ENCODE results near the gene ALKBH2. TPM values are rescaled to one million over a fixed set of nuclear protein-coding genes. Genes with fewer than 3 reads are reported as not detected.
"Not testable (repeated sequence)": the region's sequence is repeated elsewhere in the genome, so short reads cannot be mapped to it uniquely, and the experiment has no call there.

ALKBH2 gene
- total RNA-seq, 6 donors from 2014 or later: 1.9 to 16.4 (median 12.4) TPM

- ATAC-seq (ENCODE audit: low FRiP score in 2 of 2) (no peak), DNase-seq (no peak)
- no peaks in the 10 kb centered on the region for H3K27me3 ChIP-seq
- no peak overlapping the region for H3K4me3 ChIP-seq
- WGBS, 2 donors: 87% methylated on average over 6 of the region's 6 CpGs
- H3K4me1 ChIP-seq: peaks cover 0 to 9% (median 7%) of the 10 kb centered on the region in 4 donors
- no peaks in the 10 kb centered on the region for H3K9me3 ChIP-seq
- peaks cover 0 to 40% (median 15%) of the 10 kb centered on the region in 4 donors for H3K36me3 ChIP-seq
- H3K27ac ChIP-seq: no peak overlapping the region
- TF ChIP-seq POLR2A (IDR thresholded peaks at IDR 0.05) (no peak), POLR2AphosphoS5 (IDR thresholded peaks at IDR 0.05) (no peak), EP300 (IDR thresholded peaks at IDR 0.05) (no peak)
- TF ChIP-seq, protein P1, sequence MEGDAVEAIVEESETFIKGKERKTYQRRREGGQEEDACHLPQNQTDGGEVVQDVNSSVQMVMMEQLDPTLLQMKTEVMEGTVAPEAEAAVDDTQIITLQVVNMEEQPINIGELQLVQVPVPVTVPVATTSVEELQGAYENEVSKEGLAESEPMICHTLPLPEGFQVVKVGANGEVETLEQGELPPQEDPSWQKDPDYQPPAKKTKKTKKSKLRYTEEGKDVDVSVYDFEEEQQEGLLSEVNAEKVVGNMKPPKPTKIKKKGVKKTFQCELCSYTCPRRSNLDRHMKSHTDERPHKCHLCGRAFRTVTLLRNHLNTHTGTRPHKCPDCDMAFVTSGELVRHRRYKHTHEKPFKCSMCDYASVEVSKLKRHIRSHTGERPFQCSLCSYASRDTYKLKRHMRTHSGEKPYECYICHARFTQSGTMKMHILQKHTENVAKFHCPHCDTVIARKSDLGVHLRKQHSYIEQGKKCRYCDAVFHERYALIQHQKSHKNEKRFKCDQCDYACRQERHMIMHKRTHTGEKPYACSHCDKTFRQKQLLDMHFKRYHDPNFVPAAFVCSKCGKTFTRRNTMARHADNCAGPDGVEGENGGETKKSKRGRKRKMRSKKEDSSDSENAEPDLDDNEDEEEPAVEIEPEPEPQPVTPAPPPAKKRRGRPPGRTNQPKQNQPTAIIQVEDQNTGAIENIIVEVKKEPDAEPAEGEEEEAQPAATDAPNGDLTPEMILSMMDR (IDR thresholded peaks at IDR 0.05): no peak
Observed at GRCh38 chr12:109058773-109059172, 34.5 kb downstream of the ALKBH2 start.

DNA sequence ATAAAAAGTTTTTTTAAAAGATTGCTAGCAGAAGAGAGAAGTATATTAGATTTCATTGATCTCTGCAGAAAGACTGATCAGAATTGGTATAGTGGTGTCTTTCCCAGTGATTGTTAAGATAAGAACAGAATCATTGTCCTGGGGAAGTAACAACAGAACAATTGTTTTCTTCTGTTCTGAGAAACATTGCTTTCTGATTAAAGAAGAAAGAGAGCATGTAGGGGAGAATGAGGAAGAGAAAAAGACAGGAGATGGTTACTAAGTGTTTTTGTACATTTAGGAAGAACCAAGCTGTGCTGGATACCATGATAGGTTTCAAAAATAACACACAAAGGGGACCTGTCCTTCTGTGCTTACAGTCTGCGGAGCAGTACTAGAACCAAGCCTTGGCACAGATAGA is 35.9 kb downstream of the ALKBH2 start:
- no peak for ATAC-seq (ENCODE audit: low FRiP score in 2 of 2)
- 100% methylated on average over 1 of the region's 1 CpG for WGBS, 2 donors
- Histone ChIP-seq H3K27me3 (no peaks in the 10 kb centered on the region), H3K9me3 (no peaks in the 10 kb centered on the region), H3K36me3 (peaks cover 0 to 30% (median 12%) of the 10 kb centered on the region in 4 donors), H3K4me1 (peaks cover 4 to 16% (median 13%) of the 10 kb centered on the region in 4 donors), H3K4me3 (no peak overlapping the region), H3K27ac (no peak overlapping the region)
- TF ChIP-seq EP300 (IDR thresholded peaks at IDR 0.05) (no peak), POLR2AphosphoS5 (IDR thresholded peaks at IDR 0.05) (no peak), POLR2A (IDR thresholded peaks at IDR 0.05) (no peak)
- TF ChIP-seq, protein P1 (IDR thresholded peaks at IDR 0.05): no peak
- no peak for DNase-seq

DNA sequence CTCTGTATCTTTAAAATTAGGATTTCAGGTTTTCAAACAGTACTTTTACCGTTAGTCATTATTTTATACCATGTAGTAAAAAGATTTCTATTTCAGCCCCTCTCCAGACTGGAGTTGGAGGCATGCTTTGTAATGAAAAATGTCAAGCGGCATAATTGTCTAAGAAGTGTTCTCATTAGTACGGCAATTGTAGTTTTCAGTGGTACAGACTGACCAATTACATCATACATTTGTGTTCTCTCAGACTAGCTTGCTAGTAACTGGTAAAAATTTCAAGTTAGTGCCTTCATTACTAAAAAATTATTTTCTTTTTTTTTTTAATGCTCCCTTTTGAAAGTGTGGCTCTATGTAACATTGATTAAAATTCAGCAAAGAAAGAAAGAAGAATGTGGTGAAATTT is 36.4 kb downstream of the ALKBH2 start:
- no peak overlapping the region for H3K4me3 ChIP-seq
- peaks cover 0 to 30% (median 12%) of the 10 kb centered on the region in 4 donors for H3K36me3 ChIP-seq
- DNase-seq (no peak), ATAC-seq (ENCODE audit: low FRiP score in 2 of 2) (no peak)
- H3K27me3 ChIP-seq: no peaks in the 10 kb centered on the region
- TF ChIP-seq POLR2AphosphoS5 (IDR thresholded peaks at IDR 0.05) (no peak), POLR2A (IDR thresholded peaks at IDR 0.05) (no peak), EP300 (IDR thresholded peaks at IDR 0.05) (no peak)
- TF ChIP-seq, protein P1 (IDR thresholded peaks at IDR 0.05): no peak
- peaks cover 8 to 20% (median 15%) of the 10 kb centered on the region in 4 donors for H3K4me1 ChIP-seq
- WGBS, 2 donors: 91 to 93% methylated on average over 3 of the region's 3 CpGs
- H3K27ac ChIP-seq: no peak overlapping the region
- no peaks in the 10 kb centered on the region for H3K9me3 ChIP-seq

GRCh38 chr12:109054520-109054919 is 38.8 kb downstream of the ALKBH2 start:
- Histone ChIP-seq H3K9me3 (no peaks in the 10 kb centered on the region), H3K27ac (peak overlapping the region in 3 of 4 donors; percentile 83 to 93 (median 90)), H3K4me1 (peaks cover 11 to 23% (median 16%) of the 10 kb centered on the region in 4 donors), H3K4me3 (no peak overlapping the region), H3K27me3 (no peaks in the 10 kb centered on the region), H3K36me3 (peaks cover 0 to 18% (median 12%) of the 10 kb centered on the region in 4 donors)
- no peak for TF ChIP-seq POLR2A (IDR thresholded peaks at IDR 0.05)
- DNase-seq (no peak), ATAC-seq (ENCODE audit: low FRiP score in 2 of 2) (no peak)

GRCh38 chr12:109054124-109054513 is 39.2 kb downstream of the ALKBH2 start:
- ATAC-seq (ENCODE audit: low FRiP score in 2 of 2); DNase-seq; H3K27me3 ChIP-seq; H3K9me3 ChIP-seq: not testable (repeated sequence)
- peak overlapping the region in 3 of 4 donors; percentile 80 to 96 (median 92) for H3K4me3 ChIP-seq
- H3K36me3 ChIP-seq: peaks cover 0 to 14% (median 10%) of the 10 kb centered on the region in 4 donors
- peaks cover 11 to 23% (median 16%) of the 10 kb centered on the region in 4 donors for H3K4me1 ChIP-seq
- peak overlapping the region; percentile 83 to 93 (median 91) for H3K27ac ChIP-seq
- WGBS, 2 donors: 75 to 79% methylated on average over 4 of the region's 4 CpGs

Measured in upper lobe of left lung (tissue), 6 donors.